WTC11 (cell line): ENCODE results near the gene WWOX. TPM values are rescaled to one million over a fixed set of nuclear protein-coding genes. Genes with fewer than 3 reads are reported as not detected.

Experiments used
- ATAC-seq: fragments of 200-7000 bp; cut with Tn5 transposase; 2 replicates; pipeline ENCODE4 v1.10.0; 2021; ENCODE audit warnings: mild to moderate bottlenecking, moderate library complexity
- CTCF ChIA-PET: fragments of 300-600 bp; sonication (Branson Sonifier 250); formaldehyde crosslinking; loops from one replicate; lab custom pipeline; 2021; ENCODE audit warnings: antibody characterized with exemption; lab: Charles Lee
- POLR2A ChIA-PET: fragments of 350-600 bp; sonication (Branson Sonifier 250); formaldehyde crosslinking; loops from one replicate; lab custom pipeline; 2021; ENCODE audit warnings: antibody characterized with exemption; lab: Charles Lee
- DNase-seq: peaks from one replicate; pipeline ENCODE4 v3.0.0; 2021; ENCODE audit warnings: low spot score
- H3K27ac Mint-ChIP-seq: 2 replicates; pipeline ENCODE4 v1.8.0; 2021; ENCODE audit warnings: mixed read lengths
- H3K27me3 Mint-ChIP-seq: 2 replicates; pipeline ENCODE4 v1.8.0; 2021; ENCODE audit warnings: low read depth, mild to moderate bottlenecking, moderate library complexity, mixed read lengths
- H3K36me3 Mint-ChIP-seq: 2 replicates; pipeline ENCODE4 v1.8.0; 2021; ENCODE audit warnings: mixed read lengths
- H3K4me1 Mint-ChIP-seq: 2 replicates; pipeline ENCODE4 v1.8.0; 2022; ENCODE audit warnings: mixed read lengths
- H3K4me3 Mint-ChIP-seq: 2 replicates; pipeline ENCODE4 v1.8.0; 2021; ENCODE audit warnings: mild to moderate bottlenecking, moderate library complexity, mixed read lengths
- H3K9me3 Mint-ChIP-seq: 2 replicates; pipeline ENCODE4 v1.8.0; 2021; ENCODE audit warnings: mixed read lengths
- CTCF ChIP-seq: fragments of 200-600 bp; IDR thresholded peaks from 2 replicates; pipeline ENCODE4 v1.8.0; 2022; ENCODE audit warnings: antibody characterized with exemption
- E2F5 ChIP-seq: sonication (generic); formaldehyde crosslinking; IDR thresholded peaks from 2 replicates; pipeline ENCODE4 v1.8.1; 2022; ENCODE audit warnings: mild to moderate bottlenecking, moderate library complexity, missing genetic modification reagents
- ELF4 ChIP-seq: sonication (generic); formaldehyde crosslinking; IDR thresholded peaks from 2 replicates; pipeline ENCODE4 v1.8.1; 2022; ENCODE audit warnings: low read depth, mild to moderate bottlenecking, moderate library complexity, missing genetic modification reagents
- FOXP1 ChIP-seq: sonication (generic); formaldehyde crosslinking; IDR thresholded peaks from 2 replicates; pipeline ENCODE4 v1.8.0; 2022; ENCODE audit warnings: missing genetic modification reagents, mild to moderate bottlenecking, moderate library complexity, borderline replicate concordance
- GTF2I ChIP-seq: fragments of 250-450 bp; sonication (Bioruptor Pico); conservative IDR thresholded peaks from 2 replicates; pipeline ENCODE4 v1.4.0; 2021; ENCODE audit warnings: mild to moderate bottlenecking
- IRF2 ChIP-seq: sonication (generic); formaldehyde crosslinking; IDR thresholded peaks from 2 replicates; pipeline ENCODE4 v1.8.0; 2022; ENCODE audit warnings: low read depth, missing genetic modification reagents, borderline replicate concordance
- MAX ChIP-seq: sonication (generic); formaldehyde crosslinking; IDR thresholded peaks from 2 replicates; pipeline ENCODE4 v1.8.0; 2022; ENCODE audit warnings: mild to moderate bottlenecking, missing genetic modification reagents
- MYBL2 ChIP-seq: sonication (generic); formaldehyde crosslinking; IDR thresholded peaks from 2 replicates; pipeline ENCODE4 v1.8.1; 2023; ENCODE audit warnings: mild to moderate bottlenecking, moderate library complexity, missing genetic modification reagents
- OVOL2 ChIP-seq: fragments of 250-450 bp; sonication (Bioruptor Pico); IDR thresholded peaks from 2 replicates; pipeline ENCODE4 v1.9.0; 2021; ENCODE audit warnings: mild to moderate bottlenecking, borderline replicate concordance
- PRRX2 ChIP-seq: fragments of 250-450 bp; sonication (Bioruptor Pico); IDR thresholded peaks from 2 replicates; pipeline ENCODE4 v1.8.0; 2021; ENCODE audit warnings: mild to moderate bottlenecking
- SP1 ChIP-seq: sonication (generic); formaldehyde crosslinking; conservative IDR thresholded peaks from 2 replicates; pipeline ENCODE4 v1.8.1; 2022; ENCODE audit warnings: missing genetic modification reagents
- TCF7 ChIP-seq: sonication (generic); formaldehyde crosslinking; IDR thresholded peaks from 2 replicates; pipeline ENCODE4 v1.8.0; 2022; ENCODE audit warnings: mild to moderate bottlenecking, low read depth, missing genetic modification reagents, moderate library complexity
- TP53 ChIP-seq: sonication (generic); formaldehyde crosslinking; IDR thresholded peaks from 2 replicates; pipeline ENCODE4 v1.8.1; 2023; ENCODE audit warnings: mild to moderate bottlenecking, missing genetic modification reagents
- ZNF281 ChIP-seq: sonication (generic); formaldehyde crosslinking; IDR thresholded peaks from 2 replicates; pipeline ENCODE4 v1.8.0; 2023; ENCODE audit warnings: mild to moderate bottlenecking, missing genetic modification reagents
- ZNF423 ChIP-seq: fragments of 250-450 bp; sonication (Bioruptor Pico); IDR thresholded peaks from 2 replicates; pipeline ENCODE4 v2.1.2; 2022; ENCODE audit warnings: mild to moderate bottlenecking, moderate library complexity
- ZNF532 ChIP-seq: fragments of 250-450 bp; sonication (Bioruptor Pico); IDR thresholded peaks from 2 replicates; pipeline ENCODE4 v1.9.0; 2021; ENCODE audit warnings: mild to moderate bottlenecking, borderline replicate concordance
- ZSCAN18 ChIP-seq: fragments of 250-450 bp; sonication (Bioruptor Pico); IDR thresholded peaks from 2 replicates; pipeline ENCODE4 v2.1.2; 2022; ENCODE audit warnings: mild to moderate bottlenecking, moderate library complexity
- total RNA-seq: library from RNA; stranded (reverse); gene quantifications from 3 replicates; pipeline ENCODE4 v1.2.3, GENCODE V29; 2021

WWOX gene
- total RNA-seq, 1 experiment from 2014 or later = 15.7 TPM

- Mint-ChIP-seq H3K27me3 (no peaks in the 10 kb centered on the region), H3K9me3 (peaks cover 17% of the 10 kb centered on the region), H3K4me1 (peaks cover 15% of the 10 kb centered on the region), H3K36me3 (no peaks in the 10 kb centered on the region), H3K4me3 (no peak overlapping the region), H3K27ac (no peak overlapping the region)
- no peak for DNase-seq
- TF ChIP-seq TP53 (no peak), MYBL2 (no peak), MAX (CRISPR knock-in tag) (no peak), TCF7 (CRISPR knock-in tag) (no peak), IRF2 (no peak), OVOL2 (CRISPR knock-in tag) (no peak), PRRX2 (CRISPR knock-in tag) (no peak)
- no peak for ATAC-seq
- POLR2A ChIA-PET = no interaction called here
- CTCF ChIA-PET = no interaction called here
Measured at GRCh38 chr16:78768226-78768625, 668.8 kb downstream of the WWOX start.

GRCh38 chr16:78768718-78769117 lies 669.3 kb downstream of the WWOX start:
- no peak overlapping the region for H3K4me3 Mint-ChIP-seq
- no peaks in the 10 kb centered on the region for H3K27me3 Mint-ChIP-seq
- ATAC-seq (no peak), DNase-seq (no peak)
- H3K36me3 Mint-ChIP-seq = no peaks in the 10 kb centered on the region
- H3K9me3 Mint-ChIP-seq = peaks cover 18% of the 10 kb centered on the region
- no peak for TF ChIP-seq ZNF423
- TF ChIP-seq ELF4 (CRISPR knock-in tag) = no peak
- no peak for TF ChIP-seq FOXP1 (CRISPR knock-in tag)
- no peak for TF ChIP-seq ZNF532 (CRISPR knock-in tag)
- no peak overlapping the region for H3K27ac Mint-ChIP-seq
- ChIA-PET CTCF (no interaction called here), POLR2A (no interaction called here)
- H3K4me1 Mint-ChIP-seq = peaks cover 19% of the 10 kb centered on the region

GRCh38 chr16:78770353-78771091 lies 671.1 kb downstream of the WWOX start:
- peak; percentile 86 for ATAC-seq
- H3K36me3 Mint-ChIP-seq = no peaks in the 10 kb centered on the region
- peaks cover 18% of the 10 kb centered on the region for H3K9me3 Mint-ChIP-seq
- H3K27ac Mint-ChIP-seq = no peak overlapping the region
- ChIA-PET CTCF (interaction anchor here (0.6 to 1.8 kb wide), 30 partner anchors 8 to 1909 kb away, joined by 3 to 21 read pairs (median 4); no protein-coding TSS in a partner anchor), POLR2A (interaction anchor here (0.5 kb wide), 1 partner anchor 253 kb away, joined by 3 read pairs; no protein-coding TSS in a partner anchor)
- H3K4me3 Mint-ChIP-seq = no peak overlapping the region
- DNase-seq = peak; percentile 92
- 0 out of 2 replicates have a peak, but pooled peaks have one; percentile 44 for TF ChIP-seq GTF2I (CRISPR knock-in tag)
- TF ChIP-seq ZSCAN18 (CRISPR knock-in tag) = no peak
- no peak for TF ChIP-seq E2F5 (CRISPR knock-in tag)
- no peak for TF ChIP-seq ZNF281 (CRISPR knock-in tag)
- TF ChIP-seq SP1 (CRISPR knock-in tag) = peak; percentile 54
- TF ChIP-seq CTCF = peak; percentile 91
- H3K27me3 Mint-ChIP-seq = no peaks in the 10 kb centered on the region
- H3K4me1 Mint-ChIP-seq = peaks cover 19% of the 10 kb centered on the region
